ENCODE results near the gene YPEL4. TPM values are rescaled to one million over a fixed set of nuclear protein-coding genes. Genes with fewer than 3 reads are reported as not detected.
A peak's percentile ranks its signal among the peaks of the same experiment; 100 is the strongest.

YPEL4 gene
- polyA plus RNA-seq, 5 donors: 4.2 to 8.0 (median 6.5) TPM

- DNase-seq: no peak
Measured at GRCh38 chr11:57633394-57634070, 16.2 kb downstream of the YPEL4 start.

GRCh38 chr11:57632116-57632515, 17.6 kb downstream of the YPEL4 start:
- DNase-seq: no peak

GRCh38 chr11:57630171-57630570, 19.5 kb downstream of the YPEL4 start:
- no peak for DNase-seq

- no peak for DNase-seq
Measured at GRCh38 chr11:57626895-57627294, 22.8 kb downstream of the YPEL4 start.

- DNase-seq: no peak
Measured at GRCh38 chr11:57624864-57625263, 24.8 kb downstream of the YPEL4 start.

- no peak for DNase-seq
Measured at GRCh38 chr11:57622263-57622662, 27.4 kb downstream of the YPEL4 start.

GRCh38 chr11:57620467-57620866, 29.2 kb downstream of the YPEL4 start:
- no peak for DNase-seq

- no peak for DNase-seq
Measured at GRCh38 chr11:57619331-57619730, 30.4 kb downstream of the YPEL4 start.

GRCh38 chr11:57618438-57618837, 31.3 kb downstream of the YPEL4 start:
- no peak for DNase-seq

- no peak for DNase-seq
Measured at GRCh38 chr11:57616595-57616994, 33.1 kb downstream of the YPEL4 start.

GRCh38 chr11:57615308-57615707, 34.4 kb downstream of the YPEL4 start:
- DNase-seq: no peak

- no peak for DNase-seq
Measured at GRCh38 chr11:57614234-57614772, 35.4 kb downstream of the YPEL4 start.

- no peak for DNase-seq
Measured at GRCh38 chr11:57610170-57610569, 39.5 kb downstream of the YPEL4 start.

GRCh38 chr11:57605028-57605420, 44.7 kb downstream of the YPEL4 start:
- peak in 1 of 2 donors; percentile 25 for DNase-seq

- peak; percentile 74 to 75 for DNase-seq
Measured at GRCh38 chr11:57604296-57605027, 45.2 kb downstream of the YPEL4 start.

GRCh38 chr11:57601297-57601696, 48.4 kb downstream of the YPEL4 start:
- no peak for DNase-seq

GRCh38 chr11:57599381-57599780, 50.3 kb downstream of the YPEL4 start:
- no peak for DNase-seq

- peak in 1 of 2 donors; percentile 40 for DNase-seq
Measured at GRCh38 chr11:57598831-57599155, 50.9 kb downstream of the YPEL4 start.

- DNase-seq: peak; percentile 87 to 91
Measured at GRCh38 chr11:57597916-57598830, 51.5 kb downstream of the YPEL4 start.

- peak; percentile 55 for DNase-seq
Measured at GRCh38 chr11:57597461-57597915, 52.2 kb downstream of the YPEL4 start, which contains the start of gene SERPING1. SERPING1 (plus strand) TSS chr11:57597685; CDS start chr11:57598271, 586 bp downstream.

GRCh38 chr11:57596266-57596885, 53.3 kb downstream of the YPEL4 start:
- DNase-seq: no peak

All from right lung (tissue), 5 donors.